ENCODE results near the gene ASTL.

The ASTL gene

DNA sequence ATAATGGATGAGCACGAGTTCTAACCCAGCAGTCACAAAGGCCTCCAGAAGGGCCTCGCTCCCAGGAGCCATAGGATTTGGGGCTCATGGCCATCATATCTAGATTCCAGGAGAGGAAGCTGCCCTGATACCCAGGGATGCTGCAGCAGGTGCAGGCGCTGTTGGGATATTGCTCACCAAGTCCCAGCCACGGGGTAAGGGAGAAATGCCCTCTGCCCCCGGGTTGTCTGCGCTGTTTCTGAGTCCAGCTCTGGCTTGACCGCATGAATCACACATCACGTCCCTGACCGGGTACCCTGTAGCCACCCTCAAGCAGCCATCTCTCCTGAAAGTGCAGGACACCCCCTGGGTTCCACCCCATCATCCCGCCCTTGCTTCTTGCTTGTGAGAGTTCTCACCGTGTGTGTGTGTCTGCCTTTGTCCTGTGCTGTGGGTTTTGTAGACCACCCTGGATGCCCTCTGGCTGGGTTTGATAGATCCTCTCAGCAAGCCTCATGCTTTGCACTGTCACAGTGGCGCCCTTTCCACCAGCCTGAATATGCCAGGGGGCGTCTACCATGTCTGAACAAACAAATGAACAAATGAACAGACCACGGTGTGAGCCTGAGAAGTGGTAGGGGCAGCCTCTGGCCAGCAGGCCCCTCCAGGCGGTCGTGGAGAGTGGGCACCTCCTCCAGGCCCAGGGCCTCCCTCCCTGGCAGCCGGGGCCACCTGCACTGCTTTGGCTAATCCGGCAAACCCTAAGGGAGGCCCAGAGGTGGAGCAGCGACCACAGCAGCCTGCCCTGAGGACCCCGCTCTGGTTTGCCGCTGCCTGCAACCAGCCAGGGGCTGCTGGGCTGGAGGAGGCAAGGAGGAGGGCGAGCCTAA is 54.1 kb downstream of the ASTL start:
- Histone ChIP-seq H3K4me3 (ENCODE audit: extremely low read depth, insufficient read depth, low read length, poor library complexity, severe bottlenecking) (no peak overlapping the region), H3K27ac (ENCODE audit: low read depth, low read length, severe bottlenecking) (no peak overlapping the region), H3K36me3 (ENCODE audit: control insufficient read depth, insufficient read depth, low read length) (no peaks in the 10 kb centered on the region), H3K4me1 (ENCODE audit: control insufficient read depth, insufficient read depth, low read length, poor library complexity, severe bottlenecking) (no peaks in the 10 kb centered on the region), H3K9me3 (ENCODE audit: control insufficient read depth, low read length) (no peaks in the 10 kb centered on the region)
- 87 to 92% methylated on average over 14 to 22 of the region's 22 CpGs for WGBS, 2 experiments (ENCODE audit: insufficient coverage in 2 of 2)

DNA sequence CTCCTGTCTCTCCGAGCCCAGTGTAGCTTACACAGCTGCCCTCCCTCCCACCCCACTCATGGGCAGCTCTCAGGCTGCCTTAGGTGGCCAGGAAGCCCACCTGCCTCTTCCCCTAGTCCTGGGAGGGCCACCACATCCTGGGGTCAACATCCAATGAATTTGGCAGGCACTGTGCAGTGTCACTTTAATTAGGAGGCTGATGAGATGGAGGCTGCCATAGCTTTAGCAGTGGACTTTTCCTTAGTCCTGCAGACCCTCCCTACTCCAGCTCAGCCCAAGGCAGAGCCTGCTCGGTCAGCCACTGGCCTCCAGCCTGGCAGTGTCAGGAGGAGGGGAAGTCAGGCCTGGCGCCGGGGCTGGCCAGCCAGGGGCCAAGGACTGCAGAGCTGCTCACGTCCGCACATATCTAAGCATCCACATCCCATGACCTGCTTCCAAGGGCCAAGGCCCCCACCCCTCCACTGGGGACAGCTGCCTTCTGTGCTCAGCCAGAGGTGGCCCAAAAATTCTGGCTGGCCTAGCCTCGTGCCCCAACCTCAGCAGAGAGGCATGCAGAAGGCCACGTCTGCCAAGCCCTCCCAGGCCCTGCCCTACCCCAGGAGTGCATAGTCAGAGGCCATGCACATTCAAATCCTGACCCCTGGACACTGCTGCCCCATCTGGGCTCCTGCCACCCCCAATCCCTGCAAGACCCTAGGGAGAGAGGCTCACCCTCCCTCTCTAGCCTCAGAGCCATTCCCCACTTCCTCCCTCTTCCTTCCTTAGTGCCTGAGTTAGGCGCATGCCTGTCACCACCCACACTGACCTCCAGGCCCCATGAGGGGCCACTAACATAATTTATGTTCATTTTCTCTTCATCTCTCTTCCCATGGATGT is 55.0 kb downstream of the ASTL start:
- no peaks in the 10 kb centered on the region for H3K36me3 ChIP-seq (ENCODE audit: control insufficient read depth, insufficient read depth, low read length)
- no peaks in the 10 kb centered on the region for H3K4me1 ChIP-seq (ENCODE audit: control insufficient read depth, insufficient read depth, low read length, poor library complexity, severe bottlenecking)
- no peaks in the 10 kb centered on the region for H3K9me3 ChIP-seq (ENCODE audit: control insufficient read depth, low read length)
- no peak overlapping the region for H3K4me3 ChIP-seq (ENCODE audit: extremely low read depth, insufficient read depth, low read length, poor library complexity, severe bottlenecking)
- H3K27ac ChIP-seq (ENCODE audit: low read depth, low read length, severe bottlenecking), result no peak overlapping the region
- 88 to 94% methylated on average over 3 to 4 of the region's 9 CpGs for WGBS, 2 experiments (ENCODE audit: insufficient coverage in 2 of 2)

DNA sequence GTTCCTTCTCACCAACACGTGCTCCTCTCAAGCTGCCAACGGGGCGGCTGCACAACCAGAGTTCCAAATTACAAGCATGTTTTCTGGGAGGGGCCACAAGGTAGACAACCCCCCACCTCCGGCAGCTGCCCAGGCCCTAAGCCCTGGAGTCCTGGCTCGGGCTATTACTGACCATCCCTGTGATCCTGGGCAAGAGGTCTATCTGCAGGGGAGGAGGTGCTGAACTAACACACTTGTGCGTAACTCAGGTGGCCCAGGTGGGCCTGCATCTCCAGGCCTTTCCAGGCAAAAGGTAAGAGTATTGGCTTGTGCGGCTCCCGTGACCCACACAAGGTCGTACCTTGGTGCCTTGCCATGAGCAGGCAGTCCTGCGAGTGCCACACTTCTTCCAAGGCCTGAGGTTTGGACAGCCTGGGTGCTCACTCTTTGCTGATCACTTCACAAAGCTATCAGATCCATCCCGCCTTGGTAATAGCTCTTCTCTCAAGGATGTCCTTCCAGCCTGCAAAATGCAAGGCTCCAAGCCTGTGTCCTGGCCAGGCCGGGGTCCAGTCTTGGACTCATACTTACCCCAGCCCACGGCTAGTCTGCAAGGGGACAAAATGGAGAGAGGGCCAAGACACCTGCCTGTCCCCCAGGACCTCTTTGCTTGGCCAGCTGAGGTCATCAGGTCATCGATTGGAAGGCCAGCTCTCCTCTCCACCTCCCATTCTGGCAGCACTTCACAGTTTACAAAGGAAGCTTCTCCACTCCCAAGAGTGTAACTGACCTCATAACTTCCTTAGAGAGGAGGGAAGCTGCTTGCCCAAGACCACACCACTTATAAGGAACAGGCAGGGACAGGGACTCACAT is 55.9 kb downstream of the ASTL start:
- Histone ChIP-seq H3K36me3 (ENCODE audit: control insufficient read depth, insufficient read depth, low read length) (no peaks in the 10 kb centered on the region), H3K9me3 (ENCODE audit: control insufficient read depth, low read length) (no peaks in the 10 kb centered on the region), H3K27ac (ENCODE audit: low read depth, low read length, severe bottlenecking) (no peak overlapping the region), H3K4me3 (ENCODE audit: extremely low read depth, insufficient read depth, low read length, poor library complexity, severe bottlenecking) (no peak overlapping the region), H3K4me1 (ENCODE audit: control insufficient read depth, insufficient read depth, low read length, poor library complexity, severe bottlenecking) (no peaks in the 10 kb centered on the region)
- 85 to 99% methylated on average over 12 to 14 of the region's 14 CpGs for WGBS, 2 experiments (ENCODE audit: insufficient coverage in 2 of 2)

DNA sequence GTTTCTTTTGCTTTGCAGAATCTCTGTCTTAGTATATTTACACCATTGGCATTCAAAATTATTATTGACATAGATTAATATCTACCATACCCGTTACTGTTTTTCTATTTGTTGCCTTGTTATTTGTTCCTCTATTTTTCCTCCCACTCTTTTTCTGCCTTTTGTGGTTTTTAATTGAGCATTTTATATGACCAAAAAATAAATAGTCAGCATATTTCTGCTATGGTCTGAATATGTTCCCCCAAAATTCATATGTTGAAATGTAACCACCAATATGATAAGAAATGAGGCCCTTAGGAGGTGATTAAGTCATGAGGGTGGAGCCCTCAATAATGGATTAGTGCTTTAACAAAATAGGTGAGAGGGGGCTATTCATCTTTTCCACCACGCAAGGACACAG is 57.3 kb downstream of the ASTL start:
- WGBS, 2 experiments (ENCODE audit: insufficient coverage in 2 of 2), result no CpG with 5 or more reads among the region's 2 CpGs

DNA sequence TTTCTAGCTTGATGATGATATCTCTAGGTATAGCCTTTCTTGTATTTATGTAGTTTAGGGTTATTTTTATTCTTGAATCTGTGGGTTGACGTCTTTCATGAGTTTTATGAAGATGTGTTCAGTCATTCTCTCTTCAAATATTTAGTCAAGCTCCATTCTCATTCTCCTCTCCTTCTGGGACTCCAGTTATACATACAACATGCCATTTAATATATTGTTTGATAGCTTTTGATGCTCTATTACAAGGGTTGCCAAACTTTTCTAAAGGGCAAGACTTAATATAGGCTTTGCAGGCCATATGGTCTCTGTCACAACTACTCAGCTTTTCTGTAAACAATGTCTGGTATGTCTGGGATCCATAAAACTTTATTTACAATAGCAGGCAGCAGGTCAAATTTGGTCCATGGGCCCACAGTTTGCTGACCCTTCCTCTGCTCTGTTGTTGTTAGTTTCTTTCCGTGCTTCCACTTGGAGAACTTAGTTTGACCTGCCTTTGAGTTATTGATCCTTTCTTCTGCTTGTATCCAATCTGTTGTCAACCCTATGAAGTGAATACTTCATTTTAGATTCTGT is 63.0 kb downstream of the ASTL start:
- H3K4me3 ChIP-seq (ENCODE audit: extremely low read depth, insufficient read depth, low read length, poor library complexity, severe bottlenecking), result no peak overlapping the region
- no peak overlapping the region for H3K27ac ChIP-seq (ENCODE audit: low read depth, low read length, severe bottlenecking)
- H3K9me3 ChIP-seq (ENCODE audit: control insufficient read depth, low read length), result peaks cover 5% of the 10 kb centered on the region
- 82 to 83% methylated on average over 1 of the region's 2 CpGs for WGBS, 2 experiments (ENCODE audit: insufficient coverage in 2 of 2)
- no peaks in the 10 kb centered on the region for H3K36me3 ChIP-seq (ENCODE audit: control insufficient read depth, insufficient read depth, low read length)
- H3K4me1 ChIP-seq (ENCODE audit: control insufficient read depth, insufficient read depth, low read length, poor library complexity, severe bottlenecking), result no peaks in the 10 kb centered on the region

More for the DNA sequence above, 57.3 kb downstream of the ASTL start:
- H3K9me3 ChIP-seq (ENCODE audit: control insufficient read depth, low read length), result peaks cover 5% of the 10 kb centered on the region
- H3K4me1 ChIP-seq (ENCODE audit: control insufficient read depth, insufficient read depth, low read length, poor library complexity, severe bottlenecking), result no peaks in the 10 kb centered on the region
- H3K27ac ChIP-seq (ENCODE audit: low read depth, low read length, severe bottlenecking), result no peak overlapping the region
- H3K36me3 ChIP-seq (ENCODE audit: control insufficient read depth, insufficient read depth, low read length), result no peaks in the 10 kb centered on the region
- no peak overlapping the region for H3K4me3 ChIP-seq (ENCODE audit: extremely low read depth, insufficient read depth, low read length, poor library complexity, severe bottlenecking)

DNA sequence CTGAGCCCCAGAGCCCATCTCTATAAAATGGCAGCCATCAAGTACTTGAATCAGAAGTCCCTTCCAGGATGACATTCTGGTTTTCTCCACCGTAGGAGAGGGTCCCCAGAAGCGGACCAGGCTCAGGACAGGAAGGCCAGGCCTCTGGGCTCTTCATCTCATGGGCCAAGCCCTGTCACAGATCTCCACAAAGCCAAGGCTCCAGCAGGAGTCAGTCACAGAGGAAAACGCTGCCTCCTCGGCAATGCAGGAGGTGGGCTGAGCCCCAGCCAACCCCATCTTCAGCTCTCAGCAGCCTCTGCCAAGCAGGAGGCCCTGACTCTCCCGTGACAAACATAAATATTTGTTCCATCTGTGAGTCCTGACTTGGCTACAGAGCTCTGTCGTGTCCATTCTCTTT is 64.1 kb downstream of the ASTL start:
- Histone ChIP-seq H3K36me3 (ENCODE audit: control insufficient read depth, insufficient read depth, low read length) (no peaks in the 10 kb centered on the region), H3K4me3 (ENCODE audit: extremely low read depth, insufficient read depth, low read length, poor library complexity, severe bottlenecking) (no peak overlapping the region), H3K4me1 (ENCODE audit: control insufficient read depth, insufficient read depth, low read length, poor library complexity, severe bottlenecking) (no peaks in the 10 kb centered on the region), H3K27ac (ENCODE audit: low read depth, low read length, severe bottlenecking) (no peak overlapping the region), H3K9me3 (ENCODE audit: control insufficient read depth, low read length) (peaks cover 5% of the 10 kb centered on the region)
- 85 to 88% methylated on average over 3 to 5 of the region's 6 CpGs for WGBS, 2 experiments (ENCODE audit: insufficient coverage in 2 of 2)

DNA sequence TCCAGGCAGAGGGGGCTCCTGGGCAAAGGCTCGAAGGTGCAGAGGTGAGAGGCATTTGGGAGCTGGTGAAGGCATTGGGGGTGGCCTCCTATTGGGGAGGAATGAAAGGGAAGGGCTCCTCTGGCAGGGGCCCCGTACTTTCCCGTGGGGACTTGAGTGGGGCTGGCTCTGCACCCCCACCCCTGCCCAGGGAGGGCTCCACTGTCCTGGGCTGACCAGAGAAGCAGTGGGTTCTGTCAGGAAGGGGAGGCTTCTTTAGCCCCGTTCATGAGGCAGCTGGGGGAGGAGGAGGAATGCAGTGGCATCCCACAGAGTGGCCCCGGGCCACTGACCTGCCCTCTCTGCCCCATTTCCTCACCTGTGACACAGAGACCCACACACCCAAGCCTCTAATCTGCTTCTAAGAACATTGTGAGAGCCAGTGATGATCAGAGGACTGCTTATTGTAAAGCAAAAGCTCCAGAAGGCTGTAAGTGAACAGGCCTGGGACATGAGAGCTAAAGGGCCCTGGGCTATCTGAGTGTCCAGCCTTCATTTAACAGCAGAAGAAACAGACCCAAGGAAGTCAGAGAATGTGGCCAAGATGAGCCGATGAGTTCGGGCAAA is 65.0 kb downstream of the ASTL start:
- Histone ChIP-seq H3K4me3 (ENCODE audit: extremely low read depth, insufficient read depth, low read length, poor library complexity, severe bottlenecking) (no peak overlapping the region), H3K9me3 (ENCODE audit: control insufficient read depth, low read length) (peaks cover 5% of the 10 kb centered on the region), H3K4me1 (ENCODE audit: control insufficient read depth, insufficient read depth, low read length, poor library complexity, severe bottlenecking) (no peaks in the 10 kb centered on the region), H3K36me3 (ENCODE audit: control insufficient read depth, insufficient read depth, low read length) (no peaks in the 10 kb centered on the region), H3K27ac (ENCODE audit: low read depth, low read length, severe bottlenecking) (no peak overlapping the region)
- 72 to 85% methylated on average over 2 to 4 of the region's 7 CpGs for WGBS, 2 experiments (ENCODE audit: insufficient coverage in 2 of 2)

Measured in mesodermal cell (in vitro differentiated cells).